Activated CD4-positive, alpha-beta T cell treated with anti-CD3 and anti-CD28 coated beads, Interleukin-2, amount 50 U/mL, for 16 hours (primary cell): ENCODE results near the gene NOP9.

Source experiments
- DNase-seq: peaks from one replicate; pipeline ENCODE4 v3.0.0-alpha.2; 2020

NOP9 gene

GRCh38 chr14:24356208-24356607 is 56.6 kb downstream of the NOP9 start:
- no peak for DNase-seq
